WTC11 (cell line): ENCODE measurements around the gene TOMM6. TPM values are rescaled to one million over a fixed set of nuclear protein-coding genes. Genes with fewer than 3 reads are reported as not detected.

Experiments used
- ATAC-seq: fragments of 200-7000 bp; cut with Tn5 transposase; 2 replicates; pipeline ENCODE4 v1.10.0; 2021; ENCODE audit warnings: mild to moderate bottlenecking, moderate library complexity
- CTCF ChIA-PET: fragments of 300-600 bp; sonication (Branson Sonifier 250); formaldehyde crosslinking; loops from one replicate; lab custom pipeline; 2021; ENCODE audit warnings: antibody characterized with exemption; lab: Charles Lee
- POLR2A ChIA-PET: fragments of 350-600 bp; sonication (Branson Sonifier 250); formaldehyde crosslinking; loops from one replicate; lab custom pipeline; 2021; ENCODE audit warnings: antibody characterized with exemption; lab: Charles Lee
- DNase-seq: peaks from one replicate; pipeline ENCODE4 v3.0.0; 2021; ENCODE audit warnings: low spot score
- H3K27ac Mint-ChIP-seq: 2 replicates; pipeline ENCODE4 v1.8.0; 2021; ENCODE audit warnings: mixed read lengths
- H3K27me3 Mint-ChIP-seq: 2 replicates; pipeline ENCODE4 v1.8.0; 2021; ENCODE audit warnings: low read depth, mild to moderate bottlenecking, moderate library complexity, mixed read lengths
- H3K36me3 Mint-ChIP-seq: 2 replicates; pipeline ENCODE4 v1.8.0; 2021; ENCODE audit warnings: mixed read lengths
- H3K4me1 Mint-ChIP-seq: 2 replicates; pipeline ENCODE4 v1.8.0; 2022; ENCODE audit warnings: mixed read lengths
- H3K4me3 Mint-ChIP-seq: 2 replicates; pipeline ENCODE4 v1.8.0; 2021; ENCODE audit warnings: mild to moderate bottlenecking, moderate library complexity, mixed read lengths
- H3K9me3 Mint-ChIP-seq: 2 replicates; pipeline ENCODE4 v1.8.0; 2021; ENCODE audit warnings: mixed read lengths
- ATF1 ChIP-seq: sonication (generic); formaldehyde crosslinking; IDR thresholded peaks from 2 replicates; pipeline ENCODE4 v1.8.1; 2023; ENCODE audit warnings: mild to moderate bottlenecking, moderate library complexity, missing genetic modification reagents
- CBFB ChIP-seq: sonication (generic); formaldehyde crosslinking; IDR thresholded peaks from 2 replicates; pipeline ENCODE4 v1.8.1; 2022; ENCODE audit warnings: mild to moderate bottlenecking, low read depth, missing genetic modification reagents
- EMX1 ChIP-seq: fragments of 250-450 bp; sonication (Bioruptor Pico); IDR thresholded peaks from 2 replicates; pipeline ENCODE4 v1.8.0; 2021; ENCODE audit warnings: mild to moderate bottlenecking
- ETV6 ChIP-seq: sonication (generic); formaldehyde crosslinking; IDR thresholded peaks from 2 replicates; pipeline ENCODE4 v1.8.1; 2022; ENCODE audit warnings: mild to moderate bottlenecking, missing genetic modification reagents
- FOXJ3 ChIP-seq: sonication (generic); formaldehyde crosslinking; IDR thresholded peaks from 2 replicates; pipeline ENCODE4 v1.9.0; 2021; ENCODE audit warnings: missing genetic modification reagents, mild to moderate bottlenecking, borderline replicate concordance
- GRHL2 ChIP-seq: fragments of 250-450 bp; sonication (Bioruptor Pico); IDR thresholded peaks from 2 replicates; pipeline ENCODE4 v1.8.0; 2022; ENCODE audit warnings: mild to moderate bottlenecking, moderate library complexity; ENCODE audit not compliant: insufficient replicate concordance, severe bottlenecking
- KAT7 ChIP-seq: sonication (generic); formaldehyde crosslinking; IDR thresholded peaks from 2 replicates; pipeline ENCODE4 v1.8.1; 2023; ENCODE audit warnings: missing genetic modification reagents, mild to moderate bottlenecking, borderline replicate concordance
- MXD4 ChIP-seq: fragments of 250-450 bp; sonication (Bioruptor Pico); IDR thresholded peaks from 2 replicates; pipeline ENCODE4 v1.8.0; 2021; ENCODE audit warnings: mild to moderate bottlenecking, moderate library complexity, borderline replicate concordance
- NFYB ChIP-seq: sonication (generic); formaldehyde crosslinking; conservative IDR thresholded peaks from 2 replicates; pipeline ENCODE4 v1.8.0; 2022; ENCODE audit warnings: low read depth, missing genetic modification reagents
- NR1H2 ChIP-seq: sonication (generic); formaldehyde crosslinking; IDR thresholded peaks from 2 replicates; pipeline ENCODE4 v1.9.0; 2021; ENCODE audit warnings: mild to moderate bottlenecking, moderate library complexity, missing genetic modification reagents
- NR3C1 ChIP-seq: sonication (generic); formaldehyde crosslinking; conservative IDR thresholded peaks from 2 replicates; pipeline ENCODE4 v1.8.1; 2023; ENCODE audit warnings: low read depth, mild to moderate bottlenecking, missing genetic modification reagents
- OVOL2 ChIP-seq: fragments of 250-450 bp; sonication (Bioruptor Pico); IDR thresholded peaks from 2 replicates; pipeline ENCODE4 v1.9.0; 2021; ENCODE audit warnings: mild to moderate bottlenecking, borderline replicate concordance
- RELA ChIP-seq: sonication (generic); formaldehyde crosslinking; IDR thresholded peaks from 2 replicates; pipeline ENCODE4 v1.8.1; 2022; ENCODE audit warnings: missing genetic modification reagents, mild to moderate bottlenecking, borderline replicate concordance
- ZNF396 ChIP-seq: fragments of 250-450 bp; sonication (Bioruptor Pico); IDR thresholded peaks from 2 replicates; pipeline ENCODE4 v1.8.0; 2021; ENCODE audit warnings: mild to moderate bottlenecking, moderate library complexity, borderline replicate concordance
- ZNF416 ChIP-seq: fragments of 250-450 bp; sonication (Bioruptor Pico); IDR thresholded peaks from 2 replicates; pipeline ENCODE4 v1.9.0; 2021; ENCODE audit warnings: mild to moderate bottlenecking, inconsistent platforms
- total RNA-seq: library from RNA; stranded (reverse); gene quantifications from 3 replicates; pipeline ENCODE4 v1.2.3, GENCODE V29; 2021
- TF ChIP-seq, protein P1 (sequence below): sonication (generic); formaldehyde crosslinking; IDR thresholded peaks from 2 replicates; pipeline ENCODE4 v1.8.0; 2022; ENCODE audit warnings: mild to moderate bottlenecking, missing genetic modification reagents
- TF ChIP-seq, protein P2 (sequence below): sonication (generic); formaldehyde crosslinking; IDR thresholded peaks from 2 replicates; pipeline ENCODE4 v1.8.1; 2022; ENCODE audit warnings: low read depth, missing genetic modification reagents, borderline replicate concordance
- TF ChIP-seq, protein P3 (sequence below): fragments of 250-450 bp; sonication (Bioruptor Pico); IDR thresholded peaks from 2 replicates; pipeline ENCODE4 v1.9.0; 2021; ENCODE audit warnings: moderate library complexity, mild to moderate bottlenecking, inconsistent platforms, borderline replicate concordance
- TF ChIP-seq, protein P4 (sequence below): sonication (generic); formaldehyde crosslinking; IDR thresholded peaks from 2 replicates; pipeline ENCODE4 v1.8.1; 2022; ENCODE audit warnings: low read depth, mild to moderate bottlenecking, moderate library complexity, missing genetic modification reagents, borderline replicate concordance
- TF ChIP-seq, protein P5 (sequence below): sonication (generic); formaldehyde crosslinking; IDR thresholded peaks from 2 replicates; pipeline ENCODE4 v1.8.1; 2022; ENCODE audit warnings: mild to moderate bottlenecking, moderate library complexity, missing genetic modification reagents
- TF ChIP-seq, protein P6 (sequence below): sonication (generic); formaldehyde crosslinking; conservative IDR thresholded peaks from 2 replicates; pipeline ENCODE4 v1.8.1; 2023; ENCODE audit warnings: mild to moderate bottlenecking, low read depth, missing genetic modification reagents, moderate library complexity
- TF ChIP-seq, protein P7 (sequence below): sonication (generic); formaldehyde crosslinking; IDR thresholded peaks from 2 replicates; pipeline ENCODE4 v1.8.0; 2022; ENCODE audit warnings: mild to moderate bottlenecking, missing genetic modification reagents

The TOMM6 gene
- total RNA-seq, 1 experiment from 2014 or later, result 233 TPM

DNA sequence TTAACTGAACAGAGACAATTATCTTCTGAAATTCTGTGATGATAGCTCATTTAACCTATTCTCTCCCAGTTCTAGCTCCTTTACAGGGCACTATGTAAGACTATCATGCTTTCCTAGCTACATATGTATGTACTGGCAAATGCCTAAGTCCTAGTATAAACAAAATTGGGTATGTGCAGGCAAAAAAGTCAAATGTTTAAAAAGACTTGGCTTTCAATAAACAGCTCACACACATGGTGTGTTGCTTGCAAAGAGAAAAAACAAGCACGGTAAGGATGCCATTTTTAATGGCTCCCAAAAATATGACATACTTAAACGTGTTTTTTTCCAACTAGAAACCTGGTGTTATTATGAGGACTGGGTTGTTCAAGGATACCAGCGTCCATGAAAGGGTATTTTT lies 44.8 kb downstream of the TOMM6 start:
- POLR2A ChIA-PET, result no interaction called here
- ATAC-seq (no peak), DNase-seq (no peak)
- no peaks in the 10 kb centered on the region for H3K4me1 Mint-ChIP-seq
- H3K4me3 Mint-ChIP-seq, result no peak overlapping the region
- no peaks in the 10 kb centered on the region for H3K27me3 Mint-ChIP-seq
- H3K36me3 Mint-ChIP-seq, result no peaks in the 10 kb centered on the region
- H3K9me3 Mint-ChIP-seq, result no peaks in the 10 kb centered on the region
- no peak overlapping the region for H3K27ac Mint-ChIP-seq
- CTCF ChIA-PET, result interaction anchor here (0.6 to 1.3 kb wide), 2 partner anchors 14 to 15 kb away, joined by 3 read pairs; no protein-coding TSS in a partner anchor
- no peak for TF ChIP-seq ETV6 (CRISPR knock-in tag)
- TF ChIP-seq, protein P1, sequence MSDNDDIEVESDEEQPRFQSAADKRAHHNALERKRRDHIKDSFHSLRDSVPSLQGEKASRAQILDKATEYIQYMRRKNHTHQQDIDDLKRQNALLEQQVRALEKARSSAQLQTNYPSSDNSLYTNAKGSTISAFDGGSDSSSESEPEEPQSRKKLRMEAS, result no peak
- TF ChIP-seq RELA (CRISPR knock-in tag), result no peak
- TF ChIP-seq, all 79 proteins: peak for 0

DNA sequence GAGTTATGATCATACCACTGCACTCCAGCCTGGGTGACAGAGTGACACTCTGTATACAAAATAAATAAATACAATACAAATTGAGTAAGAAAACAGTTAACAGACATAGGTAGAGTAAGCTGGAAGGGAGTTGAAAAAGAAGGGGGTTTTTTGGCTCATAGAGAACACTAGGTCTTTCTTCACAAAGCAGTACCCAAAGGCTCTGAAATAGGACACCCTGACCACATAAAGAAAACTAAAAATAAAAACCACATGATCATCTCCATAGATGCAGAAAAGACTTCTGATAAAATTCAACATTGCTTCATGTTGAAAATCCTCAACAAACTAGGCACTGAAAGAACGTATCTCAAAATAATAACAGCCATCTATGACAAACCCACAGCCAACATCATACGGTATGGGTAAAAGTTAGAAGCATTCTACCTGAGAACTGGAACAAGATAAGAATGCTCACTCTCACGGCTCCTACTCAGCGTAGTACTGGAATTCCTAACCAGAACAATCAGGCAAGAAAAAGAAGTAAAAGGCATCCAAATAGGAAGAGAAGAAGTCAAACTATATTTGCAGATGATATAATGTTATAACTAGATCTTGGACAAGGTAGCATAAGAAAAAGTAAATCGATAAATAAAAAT lies 48.6 kb downstream of the TOMM6 start:
- no peak overlapping the region for H3K4me3 Mint-ChIP-seq
- POLR2A ChIA-PET, result no interaction called here
- no peak overlapping the region for H3K27ac Mint-ChIP-seq
- ATAC-seq (no peak), DNase-seq (no peak)
- H3K36me3 Mint-ChIP-seq, result no peaks in the 10 kb centered on the region
- CTCF ChIA-PET, result interaction anchor here (0.7 kb wide), 1 partner anchor 11 kb away, joined by 3 read pairs; no protein-coding TSS in a partner anchor
- H3K4me1 Mint-ChIP-seq, result no peaks in the 10 kb centered on the region
- H3K9me3 Mint-ChIP-seq, result no peaks in the 10 kb centered on the region
- H3K27me3 Mint-ChIP-seq, result no peaks in the 10 kb centered on the region
- TF ChIP-seq NR3C1 (CRISPR knock-in tag), result no peak
- TF ChIP-seq ZNF416 (CRISPR knock-in tag), result no peak
- no peak for TF ChIP-seq EMX1 (CRISPR knock-in tag)
- no peak for TF ChIP-seq FOXJ3 (CRISPR knock-in tag)
- no peak for TF ChIP-seq ATF1
- TF ChIP-seq OVOL2 (CRISPR knock-in tag), result no peak

DNA sequence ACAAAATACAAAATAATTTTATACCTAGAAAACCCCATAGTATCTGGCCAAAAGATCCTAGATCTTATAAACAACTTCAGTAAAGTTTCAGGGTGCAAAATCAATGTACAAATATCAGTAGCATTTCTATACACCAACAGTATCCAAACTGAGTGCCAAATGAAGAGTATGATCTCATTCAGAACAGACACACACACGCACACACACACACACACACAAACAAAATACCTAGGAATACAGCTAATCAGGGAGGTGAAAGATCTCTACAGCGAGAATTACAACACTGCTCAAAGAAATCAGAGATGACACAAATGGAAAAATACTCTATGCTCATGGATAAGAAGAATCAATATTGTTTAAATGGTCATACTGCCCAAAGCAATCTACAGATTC lies 49.2 kb downstream of the TOMM6 start:
- no peaks in the 10 kb centered on the region for H3K36me3 Mint-ChIP-seq
- DNase-seq (no peak), ATAC-seq (no peak)
- ChIA-PET CTCF (no interaction called here), POLR2A (no interaction called here)
- H3K9me3 Mint-ChIP-seq, result no peaks in the 10 kb centered on the region
- H3K4me3 Mint-ChIP-seq, result no peak overlapping the region
- no peaks in the 10 kb centered on the region for H3K4me1 Mint-ChIP-seq
- no peak overlapping the region for H3K27ac Mint-ChIP-seq
- no peaks in the 10 kb centered on the region for H3K27me3 Mint-ChIP-seq
- TF ChIP-seq MXD4 (CRISPR knock-in tag) (no peak), KAT7 (CRISPR knock-in tag) (no peak), GRHL2 (CRISPR knock-in tag) (no peak), CBFB (CRISPR knock-in tag) (no peak), ZNF396 (CRISPR knock-in tag) (no peak), NR1H2 (CRISPR knock-in tag) (no peak), EMX1 (CRISPR knock-in tag) (no peak), NFYB (CRISPR knock-in tag) (no peak)
- TF ChIP-seq, protein P2, sequence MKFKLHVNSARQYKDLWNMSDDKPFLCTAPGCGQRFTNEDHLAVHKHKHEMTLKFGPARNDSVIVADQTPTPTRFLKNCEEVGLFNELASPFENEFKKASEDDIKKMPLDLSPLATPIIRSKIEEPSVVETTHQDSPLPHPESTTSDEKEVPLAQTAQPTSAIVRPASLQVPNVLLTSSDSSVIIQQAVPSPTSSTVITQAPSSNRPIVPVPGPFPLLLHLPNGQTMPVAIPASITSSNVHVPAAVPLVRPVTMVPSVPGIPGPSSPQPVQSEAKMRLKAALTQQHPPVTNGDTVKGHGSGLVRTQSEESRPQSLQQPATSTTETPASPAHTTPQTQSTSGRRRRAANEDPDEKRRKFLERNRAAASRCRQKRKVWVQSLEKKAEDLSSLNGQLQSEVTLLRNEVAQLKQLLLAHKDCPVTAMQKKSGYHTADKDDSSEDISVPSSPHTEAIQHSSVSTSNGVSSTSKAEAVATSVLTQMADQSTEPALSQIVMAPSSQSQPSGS (CRISPR knock-in tag), result no peak
- TF ChIP-seq, protein P3, sequence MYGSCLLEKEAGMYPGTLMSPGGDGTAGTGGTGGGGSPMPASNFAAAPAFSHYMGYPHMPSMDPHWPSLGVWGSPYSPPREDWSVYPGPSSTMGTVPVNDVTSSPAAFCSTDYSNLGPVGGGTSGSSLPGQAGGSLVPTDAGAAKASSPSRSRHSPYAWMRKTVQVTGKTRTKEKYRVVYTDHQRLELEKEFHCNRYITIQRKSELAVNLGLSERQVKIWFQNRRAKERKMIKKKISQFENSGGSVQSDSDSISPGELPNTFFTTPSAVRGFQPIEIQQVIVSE (CRISPR knock-in tag), result no peak
- TF ChIP-seq, protein P4, sequence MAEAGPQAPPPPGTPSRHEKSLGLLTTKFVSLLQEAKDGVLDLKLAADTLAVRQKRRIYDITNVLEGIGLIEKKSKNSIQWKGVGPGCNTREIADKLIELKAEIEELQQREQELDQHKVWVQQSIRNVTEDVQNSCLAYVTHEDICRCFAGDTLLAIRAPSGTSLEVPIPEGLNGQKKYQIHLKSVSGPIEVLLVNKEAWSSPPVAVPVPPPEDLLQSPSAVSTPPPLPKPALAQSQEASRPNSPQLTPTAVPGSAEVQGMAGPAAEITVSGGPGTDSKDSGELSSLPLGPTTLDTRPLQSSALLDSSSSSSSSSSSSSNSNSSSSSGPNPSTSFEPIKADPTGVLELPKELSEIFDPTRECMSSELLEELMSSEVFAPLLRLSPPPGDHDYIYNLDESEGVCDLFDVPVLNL, result no peak
- TF ChIP-seq, protein P5, sequence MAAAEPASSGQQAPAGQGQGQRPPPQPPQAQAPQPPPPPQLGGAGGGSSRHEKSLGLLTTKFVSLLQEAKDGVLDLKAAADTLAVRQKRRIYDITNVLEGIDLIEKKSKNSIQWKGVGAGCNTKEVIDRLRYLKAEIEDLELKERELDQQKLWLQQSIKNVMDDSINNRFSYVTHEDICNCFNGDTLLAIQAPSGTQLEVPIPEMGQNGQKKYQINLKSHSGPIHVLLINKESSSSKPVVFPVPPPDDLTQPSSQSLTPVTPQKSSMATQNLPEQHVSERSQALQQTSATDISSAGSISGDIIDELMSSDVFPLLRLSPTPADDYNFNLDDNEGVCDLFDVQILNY (CRISPR knock-in tag), result no peak
- TF ChIP-seq, protein P6, sequence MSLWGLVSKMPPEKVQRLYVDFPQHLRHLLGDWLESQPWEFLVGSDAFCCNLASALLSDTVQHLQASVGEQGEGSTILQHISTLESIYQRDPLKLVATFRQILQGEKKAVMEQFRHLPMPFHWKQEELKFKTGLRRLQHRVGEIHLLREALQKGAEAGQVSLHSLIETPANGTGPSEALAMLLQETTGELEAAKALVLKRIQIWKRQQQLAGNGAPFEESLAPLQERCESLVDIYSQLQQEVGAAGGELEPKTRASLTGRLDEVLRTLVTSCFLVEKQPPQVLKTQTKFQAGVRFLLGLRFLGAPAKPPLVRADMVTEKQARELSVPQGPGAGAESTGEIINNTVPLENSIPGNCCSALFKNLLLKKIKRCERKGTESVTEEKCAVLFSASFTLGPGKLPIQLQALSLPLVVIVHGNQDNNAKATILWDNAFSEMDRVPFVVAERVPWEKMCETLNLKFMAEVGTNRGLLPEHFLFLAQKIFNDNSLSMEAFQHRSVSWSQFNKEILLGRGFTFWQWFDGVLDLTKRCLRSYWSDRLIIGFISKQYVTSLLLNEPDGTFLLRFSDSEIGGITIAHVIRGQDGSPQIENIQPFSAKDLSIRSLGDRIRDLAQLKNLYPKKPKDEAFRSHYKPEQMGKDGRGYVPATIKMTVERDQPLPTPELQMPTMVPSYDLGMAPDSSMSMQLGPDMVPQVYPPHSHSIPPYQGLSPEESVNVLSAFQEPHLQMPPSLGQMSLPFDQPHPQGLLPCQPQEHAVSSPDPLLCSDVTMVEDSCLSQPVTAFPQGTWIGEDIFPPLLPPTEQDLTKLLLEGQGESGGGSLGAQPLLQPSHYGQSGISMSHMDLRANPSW (CRISPR knock-in tag), result no peak
- TF ChIP-seq, protein P7, sequence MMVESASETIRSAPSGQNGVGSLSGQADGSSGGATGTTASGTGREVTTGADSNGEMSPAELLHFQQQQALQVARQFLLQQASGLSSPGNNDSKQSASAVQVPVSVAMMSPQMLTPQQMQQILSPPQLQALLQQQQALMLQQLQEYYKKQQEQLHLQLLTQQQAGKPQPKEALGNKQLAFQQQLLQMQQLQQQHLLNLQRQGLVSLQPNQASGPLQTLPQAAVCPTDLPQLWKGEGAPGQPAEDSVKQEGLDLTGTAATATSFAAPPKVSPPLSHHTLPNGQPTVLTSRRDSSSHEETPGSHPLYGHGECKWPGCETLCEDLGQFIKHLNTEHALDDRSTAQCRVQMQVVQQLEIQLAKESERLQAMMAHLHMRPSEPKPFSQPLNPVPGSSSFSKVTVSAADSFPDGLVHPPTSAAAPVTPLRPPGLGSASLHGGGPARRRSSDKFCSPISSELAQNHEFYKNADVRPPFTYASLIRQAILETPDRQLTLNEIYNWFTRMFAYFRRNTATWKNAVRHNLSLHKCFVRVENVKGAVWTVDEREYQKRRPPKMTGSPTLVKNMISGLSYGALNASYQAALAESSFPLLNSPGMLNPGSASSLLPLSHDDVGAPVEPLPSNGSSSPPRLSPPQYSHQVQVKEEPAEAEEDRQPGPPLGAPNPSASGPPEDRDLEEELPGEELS, result no peak
